SKM-1 treated with dmso at 0.1 percent for 144 hours (cell line): ENCODE measurements around the gene XXYLT1.

Experiments used
- DNase-seq: peaks from one replicate; lab custom pipeline; 2025; ENCODE audit not compliant: unreplicated experiment; lab: John Stamatoyannopoulos, UW

XXYLT1 gene

DNA sequence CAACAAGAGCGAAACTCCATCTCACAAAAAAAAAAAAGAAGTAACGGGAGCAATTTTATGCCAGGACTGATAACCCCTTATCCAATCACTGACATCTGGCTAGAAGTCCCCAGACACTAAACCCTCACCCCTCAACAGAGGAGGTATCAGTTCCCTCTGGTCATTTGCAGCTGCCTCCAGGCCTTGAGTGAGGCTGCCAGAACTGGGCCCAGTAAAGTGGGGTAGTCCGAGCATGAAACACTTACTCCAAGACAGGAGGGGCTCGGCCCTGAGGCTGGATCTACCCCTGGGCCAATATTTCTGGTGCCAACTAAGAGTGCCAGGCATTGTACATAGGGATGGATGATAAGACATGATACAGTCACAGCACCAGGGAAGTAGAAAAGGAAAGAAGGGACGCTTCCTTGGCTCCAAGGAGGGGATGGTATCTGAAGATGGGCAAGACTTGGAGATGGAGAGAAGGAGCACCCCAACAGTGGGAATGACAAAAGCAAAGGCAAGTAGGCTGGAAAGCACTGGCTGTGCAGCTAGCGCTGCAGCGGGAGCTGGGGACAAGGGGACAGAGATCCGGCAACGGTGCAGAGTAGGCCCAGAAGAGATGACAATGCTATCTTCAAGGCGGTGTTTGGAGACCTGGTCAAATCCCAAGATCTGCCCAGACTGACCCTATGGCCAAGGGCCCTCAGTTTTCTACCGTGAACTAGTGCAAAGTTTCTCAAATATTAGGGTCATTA lies 2.2 kb downstream of the XXYLT1 start:
- no peak for DNase-seq

DNA sequence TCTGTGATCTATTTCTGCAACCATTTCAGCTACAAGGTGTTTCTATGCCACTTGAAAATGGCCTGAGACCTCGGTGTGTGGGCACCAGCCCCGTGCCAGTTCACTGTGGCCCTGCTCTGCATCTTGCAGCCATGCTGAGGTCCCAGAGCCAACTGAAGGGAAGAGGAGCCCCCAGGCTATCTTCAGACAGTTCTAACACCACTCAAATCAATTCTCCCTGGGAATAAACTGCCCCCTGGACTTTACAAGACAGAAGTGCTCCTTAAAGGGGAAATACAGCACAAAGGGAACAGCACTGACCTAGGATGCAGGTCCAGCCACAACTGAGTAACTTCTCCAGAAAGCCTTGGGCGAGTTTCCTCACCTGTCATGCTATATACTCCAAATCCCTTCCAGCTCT lies 3.9 kb downstream of the XXYLT1 start:
- DNase-seq = no peak

- no peak for DNase-seq
Observed at GRCh38 chr3:195266428-195266827, 4.5 kb downstream of the XXYLT1 start.

- no peak for DNase-seq
Observed at GRCh38 chr3:195265363-195265976, 5.5 kb downstream of the XXYLT1 start.

DNA sequence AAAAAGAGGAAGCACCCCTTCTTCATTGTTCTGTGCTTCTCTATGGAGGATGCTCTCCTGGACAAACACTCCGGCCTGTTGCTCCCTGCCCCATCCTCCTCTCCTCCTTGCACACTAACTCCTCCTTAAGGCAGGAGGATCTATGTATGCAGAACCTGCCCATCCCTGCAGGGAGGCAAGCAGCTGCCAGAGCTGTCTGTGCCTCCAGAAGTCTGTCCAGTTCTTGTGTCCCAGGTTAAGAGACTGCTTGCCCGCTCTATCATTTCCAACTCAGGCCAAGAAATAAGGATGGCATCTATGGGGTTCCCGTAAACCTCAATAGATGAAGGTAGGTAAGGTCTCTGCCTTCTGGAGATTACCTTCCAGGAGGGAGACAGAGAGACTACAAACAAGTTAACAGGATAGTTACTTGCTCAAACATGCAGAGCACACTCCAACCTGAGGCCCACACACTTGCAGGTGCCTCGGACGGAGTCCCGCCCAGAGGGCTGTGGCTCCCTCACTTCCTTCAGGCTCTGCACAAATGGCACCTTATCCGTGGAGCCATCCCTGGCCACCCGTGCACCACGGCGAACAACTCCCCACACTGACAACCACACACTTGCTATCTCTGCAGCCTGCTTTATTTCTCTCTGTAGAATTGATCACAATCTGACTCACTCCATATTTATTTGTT lies 6.9 kb downstream of the XXYLT1 start:
- no peak for DNase-seq

DNA sequence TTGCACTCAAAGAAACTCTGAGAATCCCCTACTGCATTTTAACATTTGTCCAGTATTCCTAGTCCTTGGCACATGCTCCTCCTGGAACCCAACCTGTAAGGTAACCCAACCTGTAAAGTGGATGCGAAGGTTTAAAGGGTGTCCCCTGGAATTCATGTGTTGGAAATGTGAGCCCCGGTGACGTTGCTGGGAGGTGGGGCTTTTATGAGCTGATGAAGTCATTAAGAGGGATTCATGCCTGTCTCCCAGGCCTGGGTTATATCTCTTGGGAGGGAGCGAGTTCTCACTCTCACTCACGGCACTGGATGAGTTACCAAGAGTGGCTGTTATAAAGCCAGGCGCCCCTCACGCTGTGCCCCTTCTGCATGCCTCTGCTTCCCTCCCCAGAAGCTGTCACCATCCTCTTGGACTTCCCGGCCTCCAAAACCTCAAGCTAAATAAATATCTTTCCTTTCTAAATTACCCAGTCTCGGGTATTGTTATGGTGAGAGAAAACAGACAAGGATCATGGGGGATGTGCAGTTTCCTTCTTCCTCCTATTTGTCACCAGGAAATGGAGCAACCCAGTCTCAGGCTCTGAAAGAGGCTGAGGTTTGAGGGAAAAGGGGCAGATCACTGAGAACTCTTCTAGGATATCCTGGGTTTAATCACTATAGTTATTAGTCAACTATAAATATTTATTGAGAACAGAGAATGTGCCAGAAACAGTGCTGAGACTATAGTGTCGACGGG lies 7.6 kb downstream of the XXYLT1 start:
- DNase-seq = peak; percentile 33

- no peak for DNase-seq
Observed at GRCh38 chr3:195261925-195262324, 9.0 kb downstream of the XXYLT1 start.

DNA sequence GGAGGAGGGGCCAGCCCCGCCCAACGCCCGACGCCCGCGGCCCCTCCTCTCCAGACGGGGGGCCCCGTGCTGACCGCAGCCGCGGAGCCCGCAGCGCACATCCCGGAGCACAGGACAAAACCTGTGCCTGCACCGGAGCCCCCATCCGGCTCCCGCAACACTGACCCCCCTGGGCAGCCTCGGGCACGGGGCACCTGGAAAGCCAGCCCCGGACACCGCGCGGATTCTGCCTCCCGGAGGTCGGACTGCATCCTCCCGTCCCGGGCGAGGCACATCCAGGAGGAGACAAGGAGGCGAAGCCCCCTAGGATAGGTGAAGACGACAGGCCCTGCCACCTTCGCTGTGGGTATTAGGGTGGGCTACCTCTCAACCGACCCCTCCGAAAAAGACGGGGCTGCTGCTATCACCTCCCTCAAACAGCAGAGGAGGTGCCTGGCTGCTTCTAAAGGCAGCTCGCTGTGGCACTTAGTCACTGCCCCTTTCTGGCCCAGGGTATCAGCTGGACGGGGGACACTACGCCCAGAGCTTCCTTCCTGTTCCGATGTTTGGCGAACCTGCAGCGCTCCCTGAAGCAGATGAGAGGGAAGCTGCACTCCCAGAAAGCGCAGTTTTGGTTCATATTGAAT lies 10.6 kb downstream of the XXYLT1 start:
- peak; percentile 27 for DNase-seq

- peak; percentile 91 for DNase-seq
Observed at GRCh38 chr3:195259475-195260279, 11.3 kb downstream of the XXYLT1 start.

- DNase-seq = no peak
Observed at GRCh38 chr3:195259154-195259474, 11.8 kb downstream of the XXYLT1 start.

DNA sequence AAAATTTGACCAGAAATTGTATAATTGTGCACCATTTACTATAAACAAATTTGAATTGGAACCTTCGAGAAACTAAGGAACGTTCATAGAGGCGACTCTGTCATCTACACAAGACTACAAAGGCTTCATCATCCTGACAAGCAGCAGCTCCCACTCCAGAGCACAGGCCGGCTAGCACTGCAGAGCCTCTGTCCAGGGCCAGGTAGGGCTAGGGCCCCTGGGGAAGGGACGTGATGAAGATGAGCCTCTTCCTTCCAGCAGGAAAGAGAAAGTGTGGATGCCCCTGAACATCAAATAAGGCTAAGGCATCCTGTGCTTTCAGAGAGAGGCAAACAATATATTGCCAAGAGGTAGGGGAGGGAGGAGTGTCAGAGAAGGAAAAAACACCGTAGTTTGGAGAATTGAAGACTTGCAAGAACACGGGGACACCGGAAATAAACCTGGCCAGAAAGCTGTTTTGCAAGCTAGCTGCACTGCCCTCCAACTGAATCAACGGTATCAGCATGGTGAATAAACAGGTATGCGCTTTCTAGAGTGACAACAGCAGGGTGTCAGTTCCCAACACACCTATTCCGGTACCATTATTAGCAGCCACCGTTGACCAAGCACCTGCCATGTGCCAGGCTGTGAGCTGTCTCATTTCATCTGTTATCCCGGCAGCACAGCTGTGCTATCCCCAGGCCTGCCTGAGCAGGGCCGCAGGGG lies 12.4 kb downstream of the XXYLT1 start:
- no peak for DNase-seq

GRCh38 chr3:195257454-195258448 lies 13.2 kb downstream of the XXYLT1 start:
- no peak for DNase-seq

DNA sequence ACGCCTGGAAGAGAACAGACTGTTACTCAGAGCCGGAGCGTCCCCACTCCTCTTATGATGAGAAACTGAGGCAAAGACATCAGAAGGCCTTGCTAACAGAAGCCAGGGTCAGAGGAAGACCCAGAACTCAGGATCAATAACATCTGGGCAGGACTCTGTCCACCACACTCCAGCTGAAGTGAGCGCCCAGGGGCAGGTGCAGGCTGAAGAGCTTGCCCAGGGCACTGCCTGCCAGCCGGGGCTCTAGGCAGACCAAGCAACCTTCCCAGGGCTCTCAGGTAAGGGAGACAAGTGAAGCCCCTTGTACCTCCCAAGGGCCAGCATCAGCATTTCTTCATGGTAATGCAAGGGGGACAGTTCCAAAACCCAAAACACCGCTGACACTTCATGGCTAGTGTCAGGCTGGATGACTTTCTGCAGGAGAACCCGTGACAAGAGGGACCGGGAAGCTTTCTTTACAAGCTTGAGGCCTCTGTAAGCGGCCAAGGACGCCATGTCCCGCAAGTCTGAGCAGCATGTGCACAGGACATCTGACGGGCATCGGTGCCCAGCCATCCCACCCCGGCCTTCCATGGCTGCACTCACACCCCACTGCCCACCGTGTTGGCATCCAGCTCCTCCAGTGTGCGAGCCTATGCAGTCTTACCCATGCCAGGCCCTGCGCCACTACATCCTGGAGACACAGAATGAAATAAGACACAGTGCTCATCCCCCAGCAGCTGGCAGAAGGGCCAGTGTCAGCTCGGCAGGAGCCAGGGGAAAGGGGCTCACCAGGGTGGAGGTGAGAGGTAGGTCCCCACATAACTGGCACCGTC lies 14.1 kb downstream of the XXYLT1 start:
- DNase-seq = no peak

DNA sequence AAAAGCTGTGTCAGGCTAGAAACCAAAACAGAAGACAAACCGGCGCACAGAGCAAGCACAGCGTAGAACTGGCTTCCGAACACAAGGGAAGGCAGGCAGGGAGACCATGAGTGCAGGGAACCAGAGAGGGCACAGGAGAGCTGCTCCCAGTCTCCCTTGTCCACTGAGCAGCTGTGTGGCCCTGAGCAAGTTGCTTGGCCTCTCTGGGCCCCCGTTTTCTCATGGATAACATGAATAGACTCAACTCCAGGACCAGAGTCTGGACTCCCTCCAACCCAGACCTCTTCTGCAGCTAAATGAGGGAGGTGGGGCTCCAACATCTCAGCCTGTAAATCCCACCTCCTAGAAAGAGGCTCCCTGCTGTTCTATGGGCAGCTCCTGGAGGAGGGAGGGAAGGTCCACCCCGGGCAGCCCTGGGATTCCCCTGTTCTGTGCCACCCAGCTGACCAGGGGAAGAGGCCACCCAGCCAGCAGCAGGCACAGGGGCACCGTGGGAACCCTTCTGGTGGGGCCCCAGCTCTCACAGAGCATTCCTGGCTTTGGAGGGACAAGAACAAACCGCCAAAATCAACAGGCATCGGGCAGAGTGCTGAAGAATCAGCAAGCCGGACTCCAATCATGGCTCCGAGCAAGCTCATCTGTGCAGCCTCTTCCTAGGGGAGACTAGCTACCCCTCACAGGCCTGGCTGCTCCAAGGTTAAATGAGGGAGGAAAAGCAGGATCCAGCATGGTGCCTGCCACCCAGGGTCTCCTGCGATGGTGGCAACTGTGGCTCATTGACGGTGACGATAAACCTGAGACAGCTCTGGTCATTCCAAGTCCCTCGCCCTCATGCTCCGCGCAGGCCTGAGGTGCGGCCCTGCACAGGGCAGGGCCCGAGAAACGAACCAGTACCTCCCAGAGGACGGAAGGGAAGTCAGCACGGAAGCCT lies 15.1 kb downstream of the XXYLT1 start:
- DNase-seq = no peak

GRCh38 chr3:195255176-195255500 lies 15.8 kb downstream of the XXYLT1 start:
- no peak for DNase-seq

DNA sequence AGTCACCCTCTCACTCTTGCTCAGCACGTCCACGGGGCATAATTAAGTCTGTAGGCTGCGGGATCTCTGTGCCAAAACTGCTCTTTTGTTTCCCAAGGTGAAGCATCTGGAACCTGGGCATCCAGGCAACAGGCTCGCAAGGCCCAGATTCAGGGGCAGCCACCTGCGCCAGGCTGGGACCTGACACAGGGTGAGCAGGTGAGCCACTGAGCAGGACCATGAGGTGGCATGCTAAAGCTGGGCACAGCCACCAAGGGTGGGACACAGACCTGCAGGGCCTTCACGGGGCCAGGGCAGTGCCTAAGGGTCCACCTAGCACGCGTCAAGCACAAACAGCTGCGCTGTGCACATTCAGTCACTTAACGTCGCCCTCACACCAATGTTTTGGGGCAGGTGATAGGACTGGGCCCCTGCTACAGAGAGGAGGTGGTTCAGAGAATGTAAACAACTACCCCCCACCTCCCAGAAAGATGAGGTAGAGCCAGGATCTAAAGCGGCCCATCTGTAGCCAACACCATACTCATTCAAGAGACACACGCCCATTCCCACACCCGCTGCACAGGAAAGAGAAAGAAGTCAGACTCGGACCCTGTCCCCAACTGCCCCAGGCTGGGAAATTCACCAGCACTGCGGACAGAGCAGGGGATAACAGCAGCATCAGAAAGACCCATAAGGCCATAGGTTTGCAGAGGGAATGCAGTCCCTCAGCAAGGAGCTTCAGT lies 16.3 kb downstream of the XXYLT1 start:
- DNase-seq = no peak
